ENCODE results near the gene CAPS.

DNA sequence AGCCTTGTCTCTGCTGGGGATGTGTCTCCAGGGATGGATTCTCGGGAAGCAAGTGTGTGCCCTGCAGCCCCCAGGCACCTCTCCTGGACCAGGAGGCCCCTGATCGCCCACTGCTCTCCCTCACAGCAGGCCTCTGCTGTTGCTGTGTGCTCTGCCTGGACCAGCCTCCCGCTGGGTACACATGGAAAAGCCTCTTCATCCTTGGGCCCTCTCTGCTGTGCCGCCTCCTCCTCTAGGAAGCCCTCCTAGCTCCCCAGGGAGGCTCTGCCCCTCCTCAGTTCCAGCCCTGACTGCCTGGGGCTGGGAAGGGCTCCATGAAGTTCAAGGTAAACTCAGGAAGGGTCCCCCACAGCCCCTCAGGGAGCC, 22.5 kb upstream of the CAPS start:
- no peak for TF ChIP-seq CTCF (IDR thresholded peaks at IDR 0.05)
- TF ChIP-seq, protein P1, sequence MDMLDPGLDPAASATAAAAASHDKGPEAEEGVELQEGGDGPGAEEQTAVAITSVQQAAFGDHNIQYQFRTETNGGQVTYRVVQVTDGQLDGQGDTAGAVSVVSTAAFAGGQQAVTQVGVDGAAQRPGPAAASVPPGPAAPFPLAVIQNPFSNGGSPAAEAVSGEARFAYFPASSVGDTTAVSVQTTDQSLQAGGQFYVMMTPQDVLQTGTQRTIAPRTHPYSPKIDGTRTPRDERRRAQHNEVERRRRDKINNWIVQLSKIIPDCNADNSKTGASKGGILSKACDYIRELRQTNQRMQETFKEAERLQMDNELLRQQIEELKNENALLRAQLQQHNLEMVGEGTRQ (IDR thresholded peaks at IDR 0.05), result no peak
- no peak for TF ChIP-seq BHLHE40 (IDR thresholded peaks at IDR 0.05; ENCODE audit: low read depth, low read length)
- TF ChIP-seq MAX (IDR thresholded peaks at IDR 0.05), result no peak
- TF ChIP-seq JUNB (IDR thresholded peaks at IDR 0.05), result no peak
- TF ChIP-seq ESRRA (IDR thresholded peaks at IDR 0.05; ENCODE audit: borderline replicate concordance, low read length), result no peak
- TF ChIP-seq CBX2 (IDR thresholded peaks at IDR 0.05; ENCODE audit: borderline replicate concordance, low read depth), result no peak
- no peak for TF ChIP-seq PHF8 (IDR thresholded peaks at IDR 0.05; ENCODE audit: borderline replicate concordance, low read depth)
- no peak for TF ChIP-seq SREBF2 (IDR thresholded peaks at IDR 0.05)
- no peak for TF ChIP-seq POLR2A (IDR thresholded peaks at IDR 0.05; ENCODE audit: low read length)
